ENCODE data around the gene GOSR1.

GRCh38 chr17:30475206-30475605 lies 2.0 kb upstream of the GOSR1 start:
- TF ChIP-seq, protein P1, sequence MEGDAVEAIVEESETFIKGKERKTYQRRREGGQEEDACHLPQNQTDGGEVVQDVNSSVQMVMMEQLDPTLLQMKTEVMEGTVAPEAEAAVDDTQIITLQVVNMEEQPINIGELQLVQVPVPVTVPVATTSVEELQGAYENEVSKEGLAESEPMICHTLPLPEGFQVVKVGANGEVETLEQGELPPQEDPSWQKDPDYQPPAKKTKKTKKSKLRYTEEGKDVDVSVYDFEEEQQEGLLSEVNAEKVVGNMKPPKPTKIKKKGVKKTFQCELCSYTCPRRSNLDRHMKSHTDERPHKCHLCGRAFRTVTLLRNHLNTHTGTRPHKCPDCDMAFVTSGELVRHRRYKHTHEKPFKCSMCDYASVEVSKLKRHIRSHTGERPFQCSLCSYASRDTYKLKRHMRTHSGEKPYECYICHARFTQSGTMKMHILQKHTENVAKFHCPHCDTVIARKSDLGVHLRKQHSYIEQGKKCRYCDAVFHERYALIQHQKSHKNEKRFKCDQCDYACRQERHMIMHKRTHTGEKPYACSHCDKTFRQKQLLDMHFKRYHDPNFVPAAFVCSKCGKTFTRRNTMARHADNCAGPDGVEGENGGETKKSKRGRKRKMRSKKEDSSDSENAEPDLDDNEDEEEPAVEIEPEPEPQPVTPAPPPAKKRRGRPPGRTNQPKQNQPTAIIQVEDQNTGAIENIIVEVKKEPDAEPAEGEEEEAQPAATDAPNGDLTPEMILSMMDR (conservative IDR thresholded peaks at IDR 0.05) = no peak
- no peak for TF ChIP-seq EZH2 (IDR thresholded peaks at IDR 0.05; ENCODE audit: low read depth)
